CD4-positive, alpha-beta T cell (primary cell): ENCODE measurements around the gene KRT40. TPM values are rescaled to one million over a fixed set of nuclear protein-coding genes. Genes with fewer than 3 reads are reported as not detected.

Experiments used
- ATAC-seq: fragments of 200-7000 bp; cut with Tn5 transposase; one replicate; pipeline ENCODE4 v1.10.0; 2022; ENCODE audit warnings: mild to moderate bottlenecking; ENCODE audit not compliant: poor library complexity
- CTCF ChIA-PET: fragments of 350-600 bp; sonication (Branson Sonifier 250); formaldehyde crosslinking; loops from one replicate; lab custom pipeline; 2021; ENCODE audit warnings: antibody characterized with exemption, inconsistent platforms; lab: Charles Lee
- POLR2A ChIA-PET: fragments of 350-600 bp; sonication (Branson Sonifier 250); formaldehyde crosslinking; loops from one replicate; lab custom pipeline; 2021; ENCODE audit warnings: antibody characterized with exemption, inconsistent platforms; lab: Charles Lee
- DNase-seq, 14 experiments: peaks; one replicate each; pipeline ENCODE4 v3.0.0-alpha.2; 2013 to 2020; ENCODE audit warnings: mixed read lengths in 2 of 14
- H3K27ac ChIP-seq, 2 donors: one replicate each; pipeline versions ENCODE4 v1.5.1 to v1.7.0; 2013; ENCODE audit warnings: low read length in 2 of 2, low read depth in 1 of 2, mild to moderate bottlenecking in 1 of 2
- H3K27me3 ChIP-seq, 2 experiments: 1 replicate in 1 of 2; 2 replicates in 1 of 2; pipeline versions ENCODE4 v1.6.1 to v1.7.0; 2013; ENCODE audit warnings: low read length in 2 of 2, control low read depth in 1 of 2, mild to moderate bottlenecking in 1 of 2, moderate library complexity in 1 of 2; ENCODE audit not compliant: insufficient read depth in 2 of 2, control insufficient read depth in 1 of 2
- H3K36me3 ChIP-seq: one replicate; pipeline ENCODE4 v1.6.1; 2013; ENCODE audit warnings: low read length, control low read depth; ENCODE audit not compliant: insufficient read depth
- H3K4me1 ChIP-seq: one replicate; pipeline ENCODE4 v1.6.1; 2013; ENCODE audit warnings: low read length, control low read depth; ENCODE audit not compliant: insufficient read depth
- H3K4me3 ChIP-seq: one replicate; pipeline ENCODE4 v1.5.1; 2013; ENCODE audit warnings: mild to moderate bottlenecking, low read length, moderate library complexity
- H3K9me3 ChIP-seq, 2 experiments: 1 replicate in 1 of 2; 2 replicates in 1 of 2; pipeline versions ENCODE4 v1.6.1 to v1.7.0; 2013; ENCODE audit warnings: low read length in 2 of 2, mild to moderate bottlenecking in 2 of 2, control low read depth in 1 of 2, moderate library complexity in 1 of 2; ENCODE audit not compliant: control insufficient read depth in 1 of 2, insufficient read depth in 1 of 2
- H3K27ac Mint-ChIP-seq: one replicate; pipeline ENCODE4 v1.8.0; 2020; ENCODE audit warnings: mixed read lengths
- H3K27me3 Mint-ChIP-seq: one replicate; pipeline ENCODE4 v1.8.0; 2021; ENCODE audit warnings: mixed read lengths
- H3K36me3 Mint-ChIP-seq: one replicate; pipeline ENCODE4 v1.8.0; 2021; ENCODE audit warnings: low read depth, mixed read lengths
- H3K4me1 Mint-ChIP-seq: one replicate; pipeline ENCODE4 v1.8.0; 2021; ENCODE audit warnings: low read depth, mixed read lengths
- H3K4me3 Mint-ChIP-seq: one replicate; pipeline ENCODE4 v1.8.0; 2020; ENCODE audit warnings: mild to moderate bottlenecking, mixed read lengths
- H3K9me3 Mint-ChIP-seq: one replicate; pipeline ENCODE4 v1.8.0; 2020; ENCODE audit warnings: mixed read lengths
- intact Hi-C, 2 experiments: fragments of 100-400 bp; cut with DNase I in 1 of 2; cut with micrococcal nuclease in 1 of 2; formaldehyde crosslinking; loops; one replicate each; pipeline versions ENCODE4 v1.15.1 to v1.9.0; 2023 to 2025; cut with DNase I, micrococcal nuclease
- total RNA-seq, 174 experiments: library from RNA in 2 of 174; stranded (reverse) in 2 of 174; gene quantifications; one replicate each; pipeline ENCODE4 v1.2.3 and lab custom pipeline; 2021 to 2026
- TF ChIP-seq, protein P1 (sequence below): fragments of 200-600 bp; IDR thresholded peaks from one replicate; pipeline ENCODE4 v1.8.0; 2022; ENCODE audit warnings: antibody characterized with exemption, mild to moderate bottlenecking

Gene KRT40
- total RNA-seq, 2 experiments from 2014 or later = not detected

DNA sequence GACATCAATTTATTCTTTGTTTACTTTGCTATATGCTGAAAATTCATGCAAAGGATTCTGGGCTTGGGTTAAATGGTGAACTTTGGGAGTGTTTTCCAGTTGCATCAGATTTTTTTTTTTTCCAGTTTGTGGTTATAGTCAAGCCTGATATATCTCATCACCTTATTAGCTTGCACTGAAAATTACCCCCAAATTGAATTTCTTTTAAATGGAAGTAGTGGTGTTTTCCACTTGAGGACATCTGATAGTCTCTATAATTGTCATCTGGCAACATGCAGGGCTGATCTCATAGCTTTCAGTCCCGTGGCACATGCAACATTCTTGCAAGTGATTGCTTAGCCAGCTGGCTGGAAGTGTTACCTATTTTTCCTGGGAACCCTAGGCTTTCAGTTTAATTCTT is 29.5 kb upstream of the KRT40 start:
- Mint-ChIP-seq H3K36me3 (no peaks in the 10 kb centered on the region), H3K4me1 (no peaks in the 10 kb centered on the region), H3K4me3 (no peak overlapping the region), H3K27me3 (peaks cover 4% of the 10 kb centered on the region), H3K27ac (no peak overlapping the region), H3K9me3 (no peaks in the 10 kb centered on the region)
- TF ChIP-seq, protein P1, sequence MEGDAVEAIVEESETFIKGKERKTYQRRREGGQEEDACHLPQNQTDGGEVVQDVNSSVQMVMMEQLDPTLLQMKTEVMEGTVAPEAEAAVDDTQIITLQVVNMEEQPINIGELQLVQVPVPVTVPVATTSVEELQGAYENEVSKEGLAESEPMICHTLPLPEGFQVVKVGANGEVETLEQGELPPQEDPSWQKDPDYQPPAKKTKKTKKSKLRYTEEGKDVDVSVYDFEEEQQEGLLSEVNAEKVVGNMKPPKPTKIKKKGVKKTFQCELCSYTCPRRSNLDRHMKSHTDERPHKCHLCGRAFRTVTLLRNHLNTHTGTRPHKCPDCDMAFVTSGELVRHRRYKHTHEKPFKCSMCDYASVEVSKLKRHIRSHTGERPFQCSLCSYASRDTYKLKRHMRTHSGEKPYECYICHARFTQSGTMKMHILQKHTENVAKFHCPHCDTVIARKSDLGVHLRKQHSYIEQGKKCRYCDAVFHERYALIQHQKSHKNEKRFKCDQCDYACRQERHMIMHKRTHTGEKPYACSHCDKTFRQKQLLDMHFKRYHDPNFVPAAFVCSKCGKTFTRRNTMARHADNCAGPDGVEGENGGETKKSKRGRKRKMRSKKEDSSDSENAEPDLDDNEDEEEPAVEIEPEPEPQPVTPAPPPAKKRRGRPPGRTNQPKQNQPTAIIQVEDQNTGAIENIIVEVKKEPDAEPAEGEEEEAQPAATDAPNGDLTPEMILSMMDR = no peak
- H3K4me1 ChIP-seq = no peaks in the 10 kb centered on the region
- no peaks in the 10 kb centered on the region for H3K36me3 ChIP-seq
- ChIA-PET CTCF (no interaction called here), POLR2A (interaction anchor here (0.5 to 1.2 kb wide), 3 partner anchors 26 to 1727 kb away, joined by 3 read pairs; no protein-coding TSS in a partner anchor)
- ATAC-seq = no peak
- DNase-seq = no peak
- intact Hi-C loops = no loop called here
- no peaks in the 10 kb centered on the region for H3K27me3 ChIP-seq
- no peaks in the 10 kb centered on the region for H3K9me3 ChIP-seq
- no peak overlapping the region for H3K4me3 ChIP-seq
- no peak overlapping the region for H3K27ac ChIP-seq

DNA sequence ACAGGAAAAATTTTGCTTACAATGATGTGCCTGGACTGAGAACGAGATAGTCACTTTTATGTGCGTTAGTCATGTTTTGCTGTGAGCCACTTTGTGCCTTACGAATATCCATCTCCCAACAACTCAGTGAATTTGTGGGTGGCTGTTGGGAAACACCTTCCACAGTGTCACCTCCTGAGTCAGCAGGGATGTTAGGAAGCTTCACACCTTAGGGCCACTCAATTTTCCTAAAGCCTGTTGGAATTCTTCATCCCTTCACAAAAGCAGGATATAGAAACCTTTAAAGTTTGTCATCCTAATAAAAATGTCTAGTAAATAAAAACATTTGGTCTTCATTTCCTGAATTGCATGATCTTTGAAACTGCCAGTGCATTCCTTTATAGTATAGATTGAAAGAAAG is 29.1 kb upstream of the KRT40 start:
- no peaks in the 10 kb centered on the region for H3K9me3 ChIP-seq
- H3K4me1 Mint-ChIP-seq = no peaks in the 10 kb centered on the region
- H3K4me1 ChIP-seq = no peaks in the 10 kb centered on the region
- CTCF ChIA-PET = no interaction called here
- ATAC-seq (no peak), DNase-seq (no peak)
- no peaks in the 10 kb centered on the region for H3K27me3 ChIP-seq
- no peak overlapping the region for H3K4me3 Mint-ChIP-seq
- H3K27ac ChIP-seq = no peak overlapping the region
- H3K9me3 Mint-ChIP-seq = no peaks in the 10 kb centered on the region
- H3K4me3 ChIP-seq = no peak overlapping the region
- TF ChIP-seq, protein P1 = no peak
- intact Hi-C loops = no loop called here
- peaks cover 4% of the 10 kb centered on the region for H3K27me3 Mint-ChIP-seq
- POLR2A ChIA-PET = interaction anchor here (0.6 kb wide), 1 partner anchor 26 kb away, joined by 3 read pairs; no protein-coding TSS in a partner anchor
- H3K36me3 Mint-ChIP-seq = no peaks in the 10 kb centered on the region
- no peaks in the 10 kb centered on the region for H3K36me3 ChIP-seq
- H3K27ac Mint-ChIP-seq = no peak overlapping the region

DNA sequence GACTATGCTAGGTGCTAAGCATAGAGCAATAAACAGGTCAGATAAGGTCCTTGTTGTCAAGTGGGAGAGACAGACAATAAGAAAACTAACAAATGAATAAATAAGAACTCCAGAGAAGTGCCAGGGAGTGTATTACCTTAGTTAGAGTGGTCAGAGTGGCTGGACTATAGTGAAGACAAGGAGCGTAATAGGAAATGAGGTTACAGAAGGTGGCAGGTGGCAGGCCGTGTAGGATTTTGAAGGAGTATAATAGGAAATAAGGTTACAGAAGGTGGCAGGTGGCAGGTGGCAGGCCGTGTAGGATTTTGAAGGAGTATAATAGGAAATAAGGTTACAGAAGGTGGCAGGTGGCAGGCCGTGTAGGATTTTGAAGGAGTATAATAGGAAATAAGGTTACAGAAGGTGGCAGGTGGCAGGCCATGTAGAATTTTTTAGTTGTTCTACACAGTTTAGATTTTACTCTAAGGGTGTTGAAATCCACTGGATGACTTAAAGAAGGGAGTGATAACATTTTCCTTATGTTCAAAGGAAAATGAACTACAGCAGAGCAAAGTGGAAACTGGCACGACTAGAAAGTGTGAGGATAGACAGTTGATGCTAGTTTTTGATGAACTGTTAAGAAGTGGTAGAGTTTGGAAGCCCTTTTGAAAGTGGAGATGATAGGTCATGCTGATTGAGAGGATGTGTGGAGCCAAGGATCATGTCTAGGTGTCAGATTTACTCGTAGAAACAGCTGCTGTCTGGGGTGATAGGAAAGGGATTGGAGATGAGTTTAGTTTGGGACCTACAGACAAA is 28.4 kb upstream of the KRT40 start:
- H3K36me3 ChIP-seq = no peaks in the 10 kb centered on the region
- TF ChIP-seq, protein P1 = no peak
- H3K27me3 Mint-ChIP-seq = peaks cover 1% of the 10 kb centered on the region
- H3K9me3 Mint-ChIP-seq = no peaks in the 10 kb centered on the region
- H3K27ac ChIP-seq = no peak overlapping the region
- ChIA-PET POLR2A (no interaction called here), CTCF (no interaction called here)
- H3K4me3 Mint-ChIP-seq = no peak overlapping the region
- H3K4me1 ChIP-seq = no peaks in the 10 kb centered on the region
- H3K27me3 ChIP-seq = no peaks in the 10 kb centered on the region
- no peak overlapping the region for H3K27ac Mint-ChIP-seq
- H3K9me3 ChIP-seq = no peaks in the 10 kb centered on the region
- no peaks in the 10 kb centered on the region for H3K4me1 Mint-ChIP-seq
- H3K36me3 Mint-ChIP-seq = no peaks in the 10 kb centered on the region
- DNase-seq (no peak), ATAC-seq (no peak)
- H3K4me3 ChIP-seq = no peak overlapping the region
- intact Hi-C loops = no loop called here
